Fibroblast of skin of left quadriceps (primary cell): ENCODE results near the gene RRAGC.
"Not testable (repeated sequence)": the region's sequence is repeated elsewhere in the genome, so short reads cannot be mapped to it uniquely, and the experiment has no call there.

ENCODE experiments used
- DNase-seq, 2 experiments: peaks; one replicate each; pipeline ENCODE4 v3.0.0-alpha.2; 2013; ENCODE audit warnings: low read depth in 2 of 2

RRAGC gene

GRCh38 chr1:38817267-38818174 lies 42.1 kb downstream of the RRAGC start:
- no peak for DNase-seq

- no peak for DNase-seq
Observed at GRCh38 chr1:38815903-38816627, 43.5 kb downstream of the RRAGC start.

GRCh38 chr1:38814984-38815464 lies 44.5 kb downstream of the RRAGC start:
- no peak for DNase-seq

GRCh38 chr1:38814444-38814983 lies 45.1 kb downstream of the RRAGC start:
- DNase-seq, result no peak

DNA sequence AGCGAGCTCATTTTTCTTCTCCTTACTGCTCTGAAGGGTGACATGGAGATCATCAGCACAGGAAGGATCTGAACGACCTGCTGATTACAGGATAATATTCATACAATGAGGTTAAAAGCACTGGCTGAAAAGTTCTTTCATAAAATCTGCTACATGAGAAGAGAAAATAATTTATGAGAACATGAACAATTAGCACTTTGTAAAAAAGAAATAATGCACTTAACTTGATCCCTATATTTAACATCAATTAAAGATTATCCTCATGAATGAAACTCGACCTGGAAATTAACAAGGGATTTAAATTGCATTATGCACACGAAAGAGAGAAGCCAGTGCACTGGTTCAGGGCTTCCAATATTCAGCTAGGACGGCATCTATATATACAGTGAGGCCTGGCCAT lies 46.6 kb downstream of the RRAGC start:
- no peak for DNase-seq

DNA sequence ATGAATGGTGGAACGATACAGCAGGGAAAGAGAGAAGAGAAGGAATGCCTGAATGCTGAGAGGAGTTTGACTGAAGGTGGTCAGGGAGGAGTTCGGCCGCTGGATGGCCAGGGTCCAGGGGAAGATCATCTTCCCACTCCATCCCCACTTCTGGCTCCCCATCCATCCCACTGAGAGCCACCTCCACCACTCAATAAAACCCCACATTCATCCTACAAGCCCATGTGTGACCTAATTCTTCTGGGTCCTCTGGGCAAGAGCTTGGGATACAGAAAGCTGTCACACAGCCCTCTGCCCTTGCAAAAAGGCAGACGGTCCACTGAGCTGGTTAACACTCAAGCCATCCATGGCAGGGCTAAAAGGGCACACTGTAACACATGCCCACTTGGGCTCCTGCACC lies 48.1 kb downstream of the RRAGC start:
- not testable (repeated sequence) for DNase-seq

DNA sequence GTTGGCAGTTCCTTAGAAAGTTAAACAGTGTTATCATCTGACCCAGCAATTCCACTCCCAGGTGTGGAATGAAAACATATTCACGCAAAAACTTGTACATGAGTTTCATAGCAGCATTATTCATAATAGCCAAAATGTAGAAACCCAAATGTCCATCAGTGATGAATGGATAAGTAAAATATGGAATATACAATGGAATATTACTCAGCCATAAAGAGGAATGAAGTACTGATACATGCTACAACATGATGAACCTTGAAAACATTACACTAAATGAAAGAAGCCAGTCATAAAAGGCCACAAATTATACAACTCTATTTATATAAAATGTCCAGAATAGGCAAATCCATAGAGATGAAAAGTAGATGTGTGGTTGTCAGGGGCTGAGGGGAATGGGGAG lies 53.5 kb downstream of the RRAGC start:
- no peak for DNase-seq

DNA sequence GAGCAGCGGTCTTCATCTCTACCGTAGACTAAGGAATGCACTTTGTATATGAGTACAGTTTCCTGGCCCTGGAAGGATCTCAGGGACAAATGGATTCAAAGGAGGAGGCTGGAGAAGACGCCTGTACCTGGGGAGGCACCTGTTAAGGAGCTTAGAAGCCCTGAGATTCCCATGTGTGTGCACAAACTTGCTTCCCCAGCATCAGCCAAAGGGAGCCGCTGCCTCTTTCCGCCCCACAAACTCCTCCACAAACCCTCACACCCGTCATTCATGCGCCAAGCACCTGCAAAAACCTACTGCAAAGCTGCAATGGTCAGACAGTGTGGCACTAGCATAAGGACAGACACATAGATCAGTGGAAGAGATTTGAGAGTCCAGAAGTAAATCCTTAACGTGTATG lies 54.5 kb downstream of the RRAGC start:
- DNase-seq, result no peak

GRCh38 chr1:38804062-38804886 lies 55.3 kb downstream of the RRAGC start:
- no peak for DNase-seq

DNA sequence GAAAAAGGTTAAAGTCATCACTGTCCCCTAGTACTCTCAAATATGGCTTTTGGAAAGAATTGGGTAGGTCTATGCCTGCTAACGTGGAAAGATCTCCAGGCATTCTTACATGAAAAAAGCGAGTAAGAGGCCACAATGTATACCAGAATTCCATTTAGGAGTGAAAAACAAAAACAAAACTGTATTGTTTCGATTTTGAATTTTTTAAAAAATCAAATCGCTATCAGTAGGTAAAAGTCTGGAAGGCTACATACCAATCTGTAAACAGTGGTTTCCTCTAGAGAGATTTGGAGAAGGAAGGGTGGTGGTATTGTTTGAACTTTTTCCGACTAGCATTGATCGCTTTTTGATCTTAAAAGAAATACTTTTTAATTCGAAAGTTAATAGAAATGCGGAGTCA lies 55.9 kb downstream of the RRAGC start:
- DNase-seq, result no peak

DNA sequence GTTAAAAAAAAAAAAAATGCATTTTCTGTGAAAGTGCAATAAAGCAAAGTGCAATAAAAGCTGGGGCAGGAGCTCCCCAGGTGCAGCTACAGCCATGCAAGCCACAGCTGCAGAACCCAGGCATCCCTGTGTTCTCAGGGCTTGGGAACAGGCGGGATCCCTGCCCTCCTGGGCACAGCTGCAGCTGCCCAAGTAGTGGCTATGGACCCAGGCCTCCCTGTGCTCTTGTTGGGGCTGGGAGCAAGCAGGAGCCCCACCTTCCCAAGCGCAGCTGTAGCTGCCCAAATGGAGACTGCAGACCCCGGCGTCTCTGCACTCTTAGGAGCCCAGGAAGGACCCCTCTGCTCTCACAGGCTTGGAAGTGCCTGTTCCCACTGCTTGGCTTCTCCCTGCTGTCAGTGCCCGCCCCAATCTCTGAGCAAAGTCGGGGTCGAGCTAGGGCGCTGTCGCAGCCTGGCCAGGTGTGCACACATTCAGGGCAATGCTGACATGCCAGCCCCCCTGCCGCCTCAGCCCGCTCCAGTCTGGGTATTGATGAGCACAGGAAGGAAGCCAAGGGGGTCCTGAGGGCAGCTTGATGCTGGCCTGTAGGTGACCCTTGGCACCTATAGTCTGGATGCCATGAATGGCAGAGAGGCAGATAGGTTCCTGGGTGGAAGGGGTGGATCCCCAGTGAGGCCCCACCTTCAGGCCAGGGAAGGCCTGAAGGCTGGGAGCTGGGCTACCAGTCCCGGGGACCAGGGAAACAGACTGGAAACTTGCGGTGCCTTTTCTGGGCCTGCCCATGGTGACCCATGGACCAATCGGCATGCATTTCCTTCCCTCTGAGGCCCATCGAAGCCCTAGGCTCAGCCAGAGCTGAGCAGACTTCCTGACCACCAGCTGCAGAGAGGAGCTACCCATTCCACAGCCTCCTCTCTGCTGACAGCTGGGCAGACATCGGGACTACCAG lies 58.6 kb downstream of the RRAGC start:
- DNase-seq, result no peak

GRCh38 chr1:38793299-38793698 lies 66.3 kb downstream of the RRAGC start:
- DNase-seq, result no peak

- DNase-seq, result no peak
Observed at GRCh38 chr1:38791892-38792291, 67.7 kb downstream of the RRAGC start.

- DNase-seq, result no peak
Observed at GRCh38 chr1:38791164-38791515, 68.4 kb downstream of the RRAGC start.

GRCh38 chr1:38790422-38791163 lies 69.0 kb downstream of the RRAGC start:
- no peak for DNase-seq

DNA sequence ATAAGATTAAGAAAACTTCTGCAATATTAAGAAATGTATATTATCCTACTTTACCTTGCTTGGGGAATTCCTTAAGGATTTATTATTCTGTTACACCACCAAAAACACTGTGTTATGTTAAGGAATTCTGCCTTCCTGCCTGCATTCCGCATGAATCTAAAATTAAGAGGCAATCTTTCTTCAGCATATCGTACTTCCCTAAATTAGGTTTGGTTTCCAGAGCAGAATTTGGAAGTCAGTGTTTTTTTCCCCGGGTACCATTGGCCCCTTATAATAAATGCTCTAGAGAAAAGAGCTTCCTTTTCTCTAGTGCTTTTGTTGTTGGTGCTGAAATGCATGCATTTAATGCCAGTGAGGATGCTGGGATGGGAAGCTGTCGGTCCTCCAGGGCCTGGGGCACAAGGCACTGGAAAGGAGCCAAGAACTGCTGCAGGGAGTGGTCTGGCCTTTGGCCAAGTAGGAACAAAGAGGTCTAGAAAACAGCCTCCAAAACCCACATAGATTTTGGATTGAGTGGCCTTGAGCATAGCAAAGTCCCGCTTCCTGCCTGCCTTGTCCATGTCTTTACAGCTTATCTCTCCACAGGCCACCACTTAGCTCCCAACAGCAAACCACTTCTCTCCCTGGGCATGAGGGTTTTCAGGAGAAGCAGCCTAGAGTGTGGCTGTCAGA lies 69.9 kb downstream of the RRAGC start:
- no peak for DNase-seq

DNA sequence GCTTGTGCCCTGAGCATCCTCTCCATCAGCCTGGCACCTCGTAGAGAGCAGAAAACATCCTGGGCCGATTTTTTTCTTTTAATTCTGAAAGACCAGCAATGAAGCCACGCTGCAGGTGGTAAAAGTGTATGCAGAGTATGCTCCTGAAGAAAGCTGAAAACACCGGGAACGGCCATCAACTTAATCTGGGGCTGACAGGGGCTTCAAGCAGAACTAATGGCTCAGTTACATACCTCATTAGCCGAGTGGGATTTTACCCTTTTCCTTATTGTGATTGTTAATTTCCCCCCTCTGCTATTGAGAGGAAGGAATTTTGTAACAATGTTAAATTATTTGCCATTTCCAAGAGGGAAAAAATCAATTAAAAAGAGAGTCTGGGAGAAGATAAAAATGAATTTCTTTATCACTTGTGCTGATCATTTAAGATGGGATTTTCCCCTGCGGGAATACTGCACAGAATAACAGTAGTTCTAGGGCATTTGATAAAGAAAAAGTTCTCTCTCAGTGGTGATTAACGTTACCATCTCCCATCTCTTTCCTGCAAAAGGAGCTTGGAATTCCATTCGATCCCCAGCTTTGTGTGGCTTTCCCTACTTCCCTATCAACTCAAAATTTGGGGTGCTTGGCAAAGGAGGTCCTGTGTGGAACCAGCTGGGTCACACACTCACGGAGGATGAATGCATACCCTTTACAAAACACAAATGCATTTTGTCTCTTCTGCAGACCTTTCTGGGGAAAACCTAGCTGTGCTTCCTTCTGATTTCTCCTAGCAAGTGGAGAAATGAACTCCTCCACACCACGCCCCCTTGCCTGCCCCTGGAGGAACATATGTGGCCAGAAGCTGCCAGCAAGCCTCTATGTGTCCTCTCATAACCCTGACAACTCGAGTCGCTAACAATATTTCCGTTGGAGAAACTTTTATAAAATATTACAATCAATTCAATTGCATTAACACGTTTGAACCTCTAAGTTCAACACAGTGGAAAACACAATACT lies 70.9 kb downstream of the RRAGC start:
- no peak for DNase-seq
